ENCODE results near the gene PSMD10. TPM values are rescaled to one million over a fixed set of nuclear protein-coding genes. Genes with fewer than 3 reads are reported as not detected.

Gene PSMD10
- polyA plus RNA-seq, 1 donor (not counting 4 experiments of a cell fraction or from before 2014, with no cell fraction given) = 89.3 TPM

DNA sequence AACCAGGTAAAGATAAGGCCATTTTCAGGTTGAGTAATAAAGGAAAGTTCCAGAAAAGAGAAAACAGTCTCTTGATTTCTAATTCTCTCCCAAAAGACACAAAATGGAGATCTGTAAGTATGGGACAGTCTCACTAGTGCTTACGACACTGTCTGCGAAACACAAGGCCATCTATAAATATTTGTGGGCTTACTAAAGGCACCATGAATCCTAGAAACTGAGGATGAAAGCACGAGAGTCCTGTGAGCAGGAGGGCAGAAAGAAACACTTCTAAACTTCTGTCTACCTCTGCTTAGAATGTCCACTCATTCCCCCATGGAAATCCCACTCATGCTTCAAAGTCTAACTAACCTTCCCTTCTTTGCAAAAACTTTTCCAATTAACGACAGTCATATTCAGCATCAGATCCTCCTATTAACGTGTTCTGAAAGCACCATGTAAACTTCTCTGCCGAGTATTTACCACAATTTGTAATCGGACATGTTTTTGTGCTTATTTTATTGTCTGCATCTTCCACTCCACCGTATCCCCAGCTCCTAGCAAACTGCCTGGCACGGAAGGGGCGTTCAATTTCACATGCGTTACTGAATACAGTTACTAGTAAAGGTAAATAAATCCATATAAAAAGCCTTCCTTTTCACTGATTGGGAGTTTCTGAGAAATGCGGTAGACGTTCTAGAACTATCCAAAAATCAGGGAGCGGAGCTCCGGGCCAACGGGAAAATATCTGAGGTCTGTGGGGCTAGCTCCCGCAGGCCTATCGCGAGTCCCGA is 665 bp downstream of the PSMD10 start:
- peak overlapping the region; percentile 31 to 80 (median 57) for H3K4me3 ChIP-seq (ENCODE audit: control insufficient read depth in 2 of 3, extremely low read depth in 1 of 3, insufficient read depth in 2 of 3, low read depth in 1 of 3, low read length in 3 of 3)
- DNase-seq (ENCODE audit: low read depth, low spot score) (no peak), FAIRE-seq (peak; percentile 36)
- peaks cover 21% of the 10 kb centered on the region for H3K79me2 ChIP-seq (ENCODE audit: control insufficient read depth, insufficient read depth, low read length)
- peaks cover 2% of the 10 kb centered on the region for H3K4me1 ChIP-seq (ENCODE audit: control insufficient read depth, extremely low read depth, insufficient read depth, low read length)
- dilution Hi-C loops (cut with MboI; ENCODE audit: extremely low pct_ligation_motif_present, low sequenced_read_pairs) = no loop called here
- peak overlapping the region; percentile 86 for H3K27ac ChIP-seq (ENCODE audit: control insufficient read depth, insufficient read depth, low read length)
- H2AFZ ChIP-seq (ENCODE audit: control insufficient read depth, low read length) = peak overlapping the region; percentile 1
- TF ChIP-seq EZH2 (IDR thresholded peaks at IDR 0.05; ENCODE audit: low read length) = no peak
- TF ChIP-seq, protein P1, sequence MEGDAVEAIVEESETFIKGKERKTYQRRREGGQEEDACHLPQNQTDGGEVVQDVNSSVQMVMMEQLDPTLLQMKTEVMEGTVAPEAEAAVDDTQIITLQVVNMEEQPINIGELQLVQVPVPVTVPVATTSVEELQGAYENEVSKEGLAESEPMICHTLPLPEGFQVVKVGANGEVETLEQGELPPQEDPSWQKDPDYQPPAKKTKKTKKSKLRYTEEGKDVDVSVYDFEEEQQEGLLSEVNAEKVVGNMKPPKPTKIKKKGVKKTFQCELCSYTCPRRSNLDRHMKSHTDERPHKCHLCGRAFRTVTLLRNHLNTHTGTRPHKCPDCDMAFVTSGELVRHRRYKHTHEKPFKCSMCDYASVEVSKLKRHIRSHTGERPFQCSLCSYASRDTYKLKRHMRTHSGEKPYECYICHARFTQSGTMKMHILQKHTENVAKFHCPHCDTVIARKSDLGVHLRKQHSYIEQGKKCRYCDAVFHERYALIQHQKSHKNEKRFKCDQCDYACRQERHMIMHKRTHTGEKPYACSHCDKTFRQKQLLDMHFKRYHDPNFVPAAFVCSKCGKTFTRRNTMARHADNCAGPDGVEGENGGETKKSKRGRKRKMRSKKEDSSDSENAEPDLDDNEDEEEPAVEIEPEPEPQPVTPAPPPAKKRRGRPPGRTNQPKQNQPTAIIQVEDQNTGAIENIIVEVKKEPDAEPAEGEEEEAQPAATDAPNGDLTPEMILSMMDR (optimal IDR thresholded peaks at IDR 0.05 in 1 of 3, IDR thresholded peaks at IDR 0.05 in 1 of 3, conservative IDR thresholded peaks at IDR 0.05 in 1 of 3; ENCODE audit: extremely low read depth in 1 of 3, insufficient read depth in 2 of 3, low read length in 3 of 3) = no peak
- no peaks in the 10 kb centered on the region for H3K36me3 ChIP-seq (ENCODE audit: control insufficient read depth in 2 of 2, extremely low read depth in 1 of 2, insufficient read depth in 2 of 2, low read length in 2 of 2)
- peak overlapping the region; percentile 77 for H3K9ac ChIP-seq (ENCODE audit: control insufficient read depth, extremely low read depth, insufficient read depth, low read length)
- H3K4me2 ChIP-seq (ENCODE audit: control insufficient read depth, extremely low read depth, insufficient read depth, low read depth, low read length) = peak overlapping the region; percentile 64
- no peaks in the 10 kb centered on the region for H3K27me3 ChIP-seq (ENCODE audit: control insufficient read depth, extremely low read depth, insufficient read depth, low read length)
- H3K9me3 ChIP-seq (ENCODE audit: control insufficient read depth, low read depth, low read length) = no peaks in the 10 kb centered on the region
- no peaks in the 10 kb centered on the region for H4K20me1 ChIP-seq (ENCODE audit: control insufficient read depth, extremely low read depth, insufficient read depth, low read length)
- H3K9me1 ChIP-seq (ENCODE audit: control insufficient read depth, extremely low read depth, insufficient read depth, low read length) = no peaks in the 10 kb centered on the region

DNA sequence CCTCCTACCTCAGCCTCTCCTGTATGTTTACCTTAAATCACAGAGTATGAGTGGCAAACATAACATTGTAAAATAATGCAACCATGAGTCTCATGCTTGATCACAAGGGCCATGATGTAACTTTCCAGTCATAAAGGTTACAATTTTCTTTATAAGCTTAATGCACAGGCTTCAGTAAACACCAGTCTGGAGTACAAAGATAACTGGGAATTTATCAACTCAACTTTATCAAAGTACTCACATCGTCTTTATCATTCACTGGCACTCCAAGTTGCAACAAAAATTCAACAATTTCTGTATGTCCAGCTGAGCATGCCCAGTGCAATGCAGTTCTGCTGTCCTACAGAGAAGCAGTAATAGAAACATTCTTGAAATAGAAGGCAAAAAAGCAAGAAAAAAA is 2.8 kb downstream of the PSMD10 start:
- Histone ChIP-seq H3K9me1 (ENCODE audit: control insufficient read depth, extremely low read depth, insufficient read depth, low read length) (no peaks in the 10 kb centered on the region), H4K20me1 (ENCODE audit: control insufficient read depth, extremely low read depth, insufficient read depth, low read length) (no peaks in the 10 kb centered on the region), H3K9me3 (ENCODE audit: control insufficient read depth, low read depth, low read length) (no peaks in the 10 kb centered on the region), H3K4me3 (ENCODE audit: control insufficient read depth in 2 of 3, extremely low read depth in 1 of 3, insufficient read depth in 2 of 3, low read depth in 1 of 3, low read length in 3 of 3) (no peak overlapping the region), H3K36me3 (ENCODE audit: control insufficient read depth in 2 of 2, extremely low read depth in 1 of 2, insufficient read depth in 2 of 2, low read length in 2 of 2) (no peaks in the 10 kb centered on the region), H3K27ac (ENCODE audit: control insufficient read depth, insufficient read depth, low read length) (no peak overlapping the region), H2AFZ (ENCODE audit: control insufficient read depth, low read length) (no peak overlapping the region), H3K79me2 (ENCODE audit: control insufficient read depth, insufficient read depth, low read length) (peaks cover 19% of the 10 kb centered on the region), H3K4me1 (ENCODE audit: control insufficient read depth, extremely low read depth, insufficient read depth, low read length) (peaks cover 2% of the 10 kb centered on the region), H3K4me2 (ENCODE audit: control insufficient read depth, extremely low read depth, insufficient read depth, low read depth, low read length) (no peak overlapping the region), H3K27me3 (ENCODE audit: control insufficient read depth, extremely low read depth, insufficient read depth, low read length) (no peaks in the 10 kb centered on the region), H3K9ac (ENCODE audit: control insufficient read depth, extremely low read depth, insufficient read depth, low read length) (no peak overlapping the region)
- DNase-seq (ENCODE audit: low read depth, low spot score) (no peak), FAIRE-seq (no peak)
- dilution Hi-C loops (cut with MboI; ENCODE audit: extremely low pct_ligation_motif_present, low sequenced_read_pairs) = no loop called here
- TF ChIP-seq, protein P1 (optimal IDR thresholded peaks at IDR 0.05 in 1 of 3, IDR thresholded peaks at IDR 0.05 in 1 of 3, conservative IDR thresholded peaks at IDR 0.05 in 1 of 3; ENCODE audit: extremely low read depth in 1 of 3, insufficient read depth in 2 of 3, low read length in 3 of 3) = no peak
- no peak for TF ChIP-seq EZH2 (IDR thresholded peaks at IDR 0.05; ENCODE audit: low read length)

Measured in keratinocyte (primary cell).